Sciatic nerve (tissue), 2 donors: ENCODE measurements around the gene CYP4F22. TPM values are rescaled to one million over a fixed set of nuclear protein-coding genes. Genes with fewer than 3 reads are reported as not detected.
A peak's percentile ranks its signal among the peaks of the same experiment; 100 is the strongest.
"Not testable (repeated sequence)": the region's sequence is repeated elsewhere in the genome, so short reads cannot be mapped to it uniquely, and the experiment has no call there.

Source experiments
- ATAC-seq: fragments of 200-7000 bp; cut with Tn5 transposase; one replicate; pipeline ENCODE4 v1.9.1; 2020; ENCODE audit warnings: mild to moderate bottlenecking, moderate library complexity
- DNase-seq: peaks from one replicate; pipeline ENCODE4 v3.0.0-alpha.2; 2020; ENCODE audit warnings: low spot score
- intact Hi-C: fragments of 100-400 bp; cut with DNase I; formaldehyde crosslinking; loops from one replicate; pipeline ENCODE4 v1.14.2; 2022
- total RNA-seq: library from RNA; stranded (reverse); fragmentation: NEBNext Ultra II Directional; extraction: Animal tissue kit (Norgen Biotek cat#: 25700); gene quantifications from one replicate; pipeline ENCODE4 v1.2.1, GENCODE V29; 2021
- donor health status: DM: no; HTN: no; CAD: no.
- donor health status: DM: no; HTN: no; CAD: no.

Gene CYP4F22
- total RNA-seq, 1 donor from 2014 or later, result not detected

DNA sequence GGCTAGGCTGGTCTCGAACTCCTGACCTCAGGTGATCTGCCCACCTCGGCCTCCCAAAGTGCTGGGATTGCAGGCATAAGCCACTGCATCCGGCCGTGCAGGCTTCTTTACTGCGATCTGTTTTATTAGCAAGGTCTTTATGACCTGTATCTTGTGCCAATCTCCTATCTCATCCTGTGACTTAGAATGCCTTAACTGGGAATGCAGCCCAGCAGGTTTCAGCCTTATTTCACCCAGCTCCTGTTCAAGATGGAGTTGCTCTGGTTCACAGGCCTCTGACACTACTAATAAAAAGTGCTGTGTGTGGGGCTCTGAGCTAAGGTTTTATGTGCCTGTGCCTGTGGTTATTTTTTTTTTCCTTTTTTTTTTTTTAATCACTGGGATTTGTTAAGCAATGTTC, 22.6 kb upstream of the CYP4F22 start:
- intact Hi-C loops, DNase-seq, ATAC-seq: not testable (repeated sequence)

DNA sequence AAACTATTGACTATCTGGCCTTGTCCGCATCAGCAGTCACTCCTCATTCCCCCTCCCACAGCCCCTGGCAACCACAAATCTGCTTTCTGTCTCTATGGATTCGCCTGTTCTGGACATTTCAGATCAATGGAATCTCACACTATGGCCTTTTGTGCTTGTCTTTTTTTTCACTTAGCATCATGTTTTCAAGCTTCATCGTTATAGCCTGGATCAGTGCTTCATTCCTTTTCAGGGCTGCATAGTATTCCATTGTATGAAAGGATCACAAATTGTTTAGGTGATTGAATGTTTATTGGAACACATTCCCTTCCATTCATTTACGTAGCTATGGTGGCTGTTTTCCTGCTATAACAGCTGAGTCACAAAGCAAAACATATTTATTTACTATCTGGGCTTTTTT, 21.3 kb upstream of the CYP4F22 start:
- ATAC-seq (no peak), DNase-seq (no peak)
- intact Hi-C loops, result no loop called here

DNA sequence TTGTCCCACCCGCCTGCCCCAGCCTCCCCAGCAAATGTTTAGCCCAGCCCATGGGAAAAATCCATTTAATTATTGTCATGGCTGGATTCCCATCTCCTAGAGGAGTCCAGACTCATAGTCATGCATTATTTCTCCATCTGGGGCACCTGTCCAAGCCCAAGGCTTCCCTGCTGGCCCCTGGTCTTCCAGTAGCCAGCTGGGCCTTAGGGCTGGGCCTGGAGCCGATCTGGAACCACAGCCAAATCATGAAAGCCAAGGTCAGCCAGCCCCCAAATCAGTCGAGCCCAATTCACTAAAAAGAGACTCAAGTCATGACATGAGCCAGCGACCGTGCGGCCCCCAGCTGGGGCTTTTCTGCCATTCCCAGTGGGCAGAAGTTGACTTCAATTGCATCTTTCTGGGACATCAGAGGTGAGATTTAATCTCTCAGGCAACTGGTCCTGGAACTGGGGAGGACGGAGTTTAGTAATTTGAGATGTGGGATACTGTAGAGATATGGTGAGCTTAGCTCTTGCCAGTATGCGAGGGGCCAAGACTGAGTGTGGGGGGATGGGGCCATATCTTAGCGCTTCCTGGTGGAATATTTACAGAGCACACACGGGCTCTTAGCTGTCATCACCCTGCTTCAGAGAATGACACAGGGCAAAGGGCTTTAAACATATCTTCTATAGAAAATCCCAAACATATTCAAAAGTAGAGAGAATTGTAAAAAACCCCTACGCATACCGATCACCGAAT, 19.7 kb upstream of the CYP4F22 start:
- ATAC-seq (peak; percentile 44), DNase-seq (no peak)
- intact Hi-C loops, result no loop called here

DNA sequence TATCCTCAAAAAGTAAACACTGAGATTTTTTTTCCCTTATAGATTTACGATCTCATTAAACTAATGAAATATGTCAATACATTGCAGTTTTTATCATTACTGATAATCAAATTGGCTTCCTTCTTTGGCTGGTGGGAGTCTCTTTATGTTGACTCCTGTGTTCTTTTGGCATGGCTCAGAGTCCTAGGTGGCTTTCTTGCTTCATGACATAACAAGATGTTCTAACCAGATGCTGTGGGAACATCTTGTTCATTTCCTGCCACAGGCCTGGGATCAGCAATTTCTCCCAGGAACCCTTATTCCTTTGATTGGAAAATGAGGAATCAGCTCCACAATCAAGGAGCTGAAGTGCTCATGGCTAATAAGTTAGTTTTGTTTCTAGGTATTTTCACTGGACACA, 13.2 kb upstream of the CYP4F22 start:
- ATAC-seq, result no peak
- no peak for DNase-seq
- intact Hi-C loops, result no loop called here

DNA sequence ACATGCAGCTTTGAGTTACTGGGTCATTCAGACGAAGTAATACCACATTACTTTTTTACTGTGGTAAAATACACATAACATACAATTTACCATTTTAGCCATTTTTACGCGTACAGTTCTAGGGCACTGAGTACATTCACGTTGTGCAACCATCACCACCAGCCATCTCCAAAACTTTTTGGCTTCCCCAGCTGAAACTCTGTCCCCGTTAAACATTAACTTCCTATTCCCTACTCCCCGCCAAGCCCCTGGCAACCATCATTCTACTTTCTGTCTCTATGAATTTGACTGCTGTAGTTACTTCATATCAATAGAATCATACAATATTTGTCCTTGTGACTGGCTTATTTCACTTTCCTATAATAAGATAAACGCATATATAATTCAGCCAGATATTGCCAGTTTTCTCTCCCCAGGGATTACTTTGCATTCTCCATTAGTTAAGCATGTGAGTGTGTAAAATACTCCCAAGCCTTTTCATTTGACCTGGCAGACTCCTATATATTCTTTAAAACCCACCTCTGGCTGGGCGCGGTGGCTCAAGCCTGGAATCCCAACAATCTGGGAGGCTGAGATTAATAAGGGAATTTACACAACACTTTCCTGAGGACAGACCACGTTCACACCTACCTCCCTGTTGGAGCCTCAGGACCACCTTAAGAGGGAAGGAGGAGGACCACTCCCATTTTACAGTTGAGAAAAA, 10.0 kb upstream of the CYP4F22 start:
- no peak for ATAC-seq
- DNase-seq, result no peak
- intact Hi-C loops, result no loop called here

DNA sequence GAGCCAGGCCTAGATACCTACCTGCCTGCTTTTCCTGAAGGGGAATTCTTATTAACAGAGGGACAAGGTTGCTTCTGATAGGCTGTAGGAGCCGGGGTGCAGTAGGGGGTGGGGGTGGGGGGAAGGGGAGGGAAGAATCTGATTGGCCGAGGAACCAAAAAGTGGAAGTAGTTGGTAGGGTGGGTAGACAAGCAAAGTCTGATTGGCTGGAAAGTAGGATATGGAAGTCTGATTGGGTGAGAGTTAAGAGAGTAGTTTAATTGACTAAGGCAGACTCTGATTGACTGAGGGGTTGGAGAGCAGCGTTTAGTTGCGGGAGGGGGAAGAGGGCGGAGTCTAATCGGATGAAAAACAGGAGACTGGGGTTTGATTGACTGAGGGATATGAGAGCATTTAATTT, 9.4 kb upstream of the CYP4F22 start:
- ATAC-seq, result no peak
- intact Hi-C loops, result no loop called here
- DNase-seq, result no peak

DNA sequence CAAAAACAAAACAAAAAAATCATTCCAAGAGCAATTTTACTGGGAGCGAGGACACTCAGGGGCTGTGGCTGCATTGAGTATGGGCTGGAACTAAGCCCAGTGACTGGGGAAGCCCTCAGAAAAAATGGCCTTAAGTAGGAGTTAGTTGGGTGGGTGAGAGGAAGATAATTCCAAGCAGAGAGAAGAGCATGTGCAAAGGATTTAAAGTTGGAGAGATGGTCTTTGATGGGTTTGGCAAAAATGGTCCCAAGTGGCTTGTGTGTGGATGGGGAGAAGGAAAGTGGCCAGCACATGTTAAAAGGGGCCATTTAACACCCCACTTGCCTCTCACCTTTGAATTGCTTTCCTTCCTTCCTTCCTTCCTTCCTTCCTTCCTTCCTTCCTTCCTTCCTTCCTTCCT, 6.7 kb upstream of the CYP4F22 start:
- intact Hi-C loops, result no loop called here
- ATAC-seq, result no peak
- no peak for DNase-seq

DNA sequence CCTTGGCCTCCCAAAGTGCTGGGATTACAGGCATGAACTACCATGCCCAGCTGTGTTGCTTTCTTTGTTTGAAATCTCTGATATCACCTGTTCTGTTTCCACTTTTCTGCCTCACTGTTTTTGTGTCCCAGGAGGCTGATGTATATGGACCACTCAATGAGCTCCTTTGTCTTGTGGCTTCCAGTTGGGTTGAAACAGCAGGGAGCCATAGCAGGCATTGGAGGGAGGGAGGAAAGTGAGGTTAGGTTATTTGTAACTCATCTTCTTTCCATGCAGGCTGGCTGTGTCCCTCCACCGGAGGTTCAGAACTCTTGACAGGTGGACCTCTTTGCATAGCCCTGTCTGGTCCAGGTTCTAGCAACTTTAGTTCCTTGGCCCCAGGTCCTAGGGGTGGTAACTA, 6.1 kb upstream of the CYP4F22 start:
- ATAC-seq, result no peak
- no peak for DNase-seq
- intact Hi-C loops, result no loop called here

DNA sequence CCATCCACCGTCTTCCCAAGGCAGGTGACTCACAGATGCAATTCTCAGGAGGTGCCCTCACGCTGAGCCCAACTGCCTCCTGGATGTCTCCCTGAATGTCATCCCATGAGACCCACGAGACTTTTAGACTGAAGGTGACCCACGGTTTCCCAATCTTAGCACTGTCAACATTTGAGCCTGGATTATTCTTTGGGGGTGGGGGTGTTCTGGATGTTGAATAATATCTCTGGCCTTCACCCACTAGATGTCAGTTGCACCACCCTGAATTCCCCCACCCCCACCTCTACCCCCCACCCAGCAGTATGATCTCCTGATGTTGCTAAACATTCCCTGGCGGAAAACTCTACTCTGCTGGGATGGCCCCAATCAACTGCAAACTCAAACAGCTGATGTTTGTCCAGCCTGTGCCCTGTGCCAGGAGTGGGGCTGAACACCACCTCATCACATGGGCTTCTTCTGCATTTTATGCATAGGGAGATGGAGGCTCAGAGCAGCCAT, 2.2 kb upstream of the CYP4F22 start:
- ATAC-seq (no peak), DNase-seq (no peak)
- intact Hi-C loops, result no loop called here

DNA sequence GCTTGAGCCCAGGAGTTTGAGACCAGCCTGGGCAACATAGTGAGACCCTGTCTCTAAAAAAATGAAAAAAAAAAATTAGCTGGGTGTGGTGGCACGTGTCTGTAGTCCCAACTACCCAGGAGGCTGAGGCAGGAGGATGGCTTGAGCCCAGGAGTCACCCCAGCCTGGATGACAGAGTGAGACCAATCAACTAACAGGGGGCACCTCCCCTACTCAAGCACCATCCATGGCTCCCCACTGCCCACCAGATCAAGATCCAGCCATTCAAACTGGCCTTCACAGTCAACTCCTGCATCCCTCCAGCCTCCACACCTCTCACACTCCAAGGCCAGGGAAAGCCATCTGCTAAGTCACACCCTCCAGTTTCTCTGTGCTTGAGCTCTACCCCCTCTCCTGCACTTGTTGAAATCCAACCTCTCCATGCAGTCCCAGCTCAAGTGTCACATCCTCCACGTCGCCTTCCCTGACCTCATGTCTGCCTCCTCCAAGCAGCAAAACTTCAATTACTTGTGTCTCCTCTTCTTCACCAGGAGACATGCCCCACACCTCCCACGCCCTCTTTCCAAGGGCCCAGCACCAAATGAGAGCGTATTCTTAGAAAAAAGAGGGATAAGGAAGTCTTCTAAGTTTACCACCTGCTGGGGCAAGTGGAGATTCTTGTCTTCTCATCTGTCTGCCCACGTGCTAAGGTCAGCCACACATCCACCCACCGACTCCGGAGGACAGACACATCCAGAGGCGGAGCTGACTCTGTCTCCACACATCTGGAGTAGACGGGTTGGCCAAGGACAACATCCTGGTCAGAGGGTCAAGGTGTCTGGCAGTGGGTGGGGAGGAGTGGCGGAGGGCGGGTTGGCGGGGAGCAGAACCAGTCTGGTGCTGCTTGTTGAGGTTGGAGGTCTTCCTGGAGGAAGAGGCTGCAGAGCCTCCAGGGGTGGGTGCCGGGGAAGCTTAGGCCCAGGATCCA, 974 bp upstream of the CYP4F22 start:
- DNase-seq, result no peak
- ATAC-seq, result no peak
- intact Hi-C loops, result no loop called here

DNA sequence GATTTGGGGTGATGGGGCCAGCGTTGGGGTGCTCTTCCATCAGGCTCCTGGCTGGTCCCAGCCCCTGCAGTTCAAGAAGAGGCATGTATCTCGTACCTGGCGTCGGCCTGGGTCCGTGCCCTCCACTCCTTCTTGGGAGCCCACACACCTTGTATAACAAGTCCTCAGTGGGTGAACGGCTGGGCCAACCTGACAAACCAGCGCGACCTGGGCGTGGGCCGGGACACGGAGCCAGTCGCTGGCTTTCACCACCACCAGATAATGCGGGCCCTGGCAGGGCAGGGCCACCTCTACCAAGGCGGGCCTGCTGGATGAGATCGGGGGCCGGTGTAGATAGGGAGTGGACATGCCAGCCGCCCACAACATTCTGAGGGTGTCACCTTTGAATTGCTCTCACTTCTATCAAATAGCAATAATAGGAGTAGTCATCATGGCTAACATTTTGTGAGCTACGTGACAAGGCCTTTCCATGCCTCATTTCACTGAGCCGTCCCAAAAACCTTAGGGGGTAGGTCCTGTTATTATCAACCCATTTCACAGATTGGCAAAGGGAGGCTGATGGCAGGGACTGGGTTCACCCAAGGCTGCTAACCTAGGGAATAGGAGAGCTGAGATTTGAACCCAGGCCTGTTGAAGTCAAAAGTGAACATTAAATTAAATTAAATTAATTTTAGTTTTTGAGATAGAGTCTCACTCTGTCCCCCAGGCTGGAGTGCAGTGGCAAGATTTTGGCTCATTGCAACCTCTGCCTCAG, 3.5 kb downstream of the CYP4F22 start:
- intact Hi-C loops, result no loop called here
- DNase-seq, result no peak
- ATAC-seq, result no peak

DNA sequence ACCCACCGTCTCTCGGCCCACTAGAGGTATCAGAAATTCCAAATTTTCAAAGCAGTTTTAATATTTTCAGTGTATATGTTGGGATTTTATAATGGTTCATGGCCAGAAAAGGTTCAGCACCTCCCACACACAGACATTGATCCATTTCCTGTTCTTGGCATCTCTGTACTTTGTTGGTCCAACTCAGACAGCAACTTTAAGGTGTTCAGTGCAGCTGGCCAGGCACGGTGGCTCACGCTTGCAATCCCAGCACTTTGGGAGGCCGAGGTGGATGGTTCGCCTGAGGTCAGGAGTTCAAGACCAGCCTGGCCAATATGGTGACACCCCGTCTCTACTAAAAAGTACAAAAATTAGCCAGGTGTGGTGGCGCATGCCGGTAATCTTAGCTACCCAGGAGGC, 6.9 kb downstream of the CYP4F22 start:
- DNase-seq, intact Hi-C loops, ATAC-seq: not testable (repeated sequence)

DNA sequence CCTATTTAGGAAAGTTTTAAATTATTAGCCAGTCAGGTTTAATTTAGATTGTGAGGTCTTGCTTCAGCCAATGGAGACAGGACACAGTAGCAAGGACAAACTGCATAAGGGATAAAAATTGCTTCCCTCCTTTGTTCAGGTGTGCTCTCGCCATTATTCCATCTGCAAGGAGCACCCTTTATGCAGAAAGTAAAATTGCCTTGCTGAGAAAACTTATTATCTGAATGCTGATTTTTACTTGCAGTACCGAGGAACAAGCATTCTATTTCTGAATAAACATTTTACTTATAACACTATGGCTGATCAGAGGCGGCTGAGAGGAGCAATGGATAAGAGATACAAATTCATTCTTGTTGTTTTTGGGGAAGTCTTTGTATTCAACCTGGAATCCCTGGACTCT, 8.0 kb downstream of the CYP4F22 start:
- no peak for ATAC-seq
- intact Hi-C loops, result no loop called here
- DNase-seq, result no peak

DNA sequence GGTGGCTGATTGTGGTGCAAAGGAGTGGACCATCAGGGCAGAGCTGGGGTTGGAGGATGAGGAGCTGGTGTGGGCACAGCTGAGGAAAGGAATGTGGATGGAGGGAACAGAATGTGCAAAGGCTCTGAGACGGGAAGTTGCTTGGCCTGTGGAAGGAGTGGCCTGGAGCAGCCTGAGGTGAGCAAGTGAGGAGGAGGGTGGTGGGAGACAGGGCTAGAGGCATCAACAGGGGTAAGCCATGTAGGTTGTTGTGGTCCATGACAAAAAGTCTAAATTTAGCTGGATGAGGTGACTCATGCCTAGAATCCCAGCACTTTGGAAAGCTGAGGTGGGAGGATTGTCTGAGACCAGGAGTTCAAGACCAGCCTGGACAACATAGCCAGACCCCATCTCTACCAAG, 9.5 kb downstream of the CYP4F22 start:
- intact Hi-C loops, result no loop called here
- DNase-seq (no peak), ATAC-seq (no peak)

DNA sequence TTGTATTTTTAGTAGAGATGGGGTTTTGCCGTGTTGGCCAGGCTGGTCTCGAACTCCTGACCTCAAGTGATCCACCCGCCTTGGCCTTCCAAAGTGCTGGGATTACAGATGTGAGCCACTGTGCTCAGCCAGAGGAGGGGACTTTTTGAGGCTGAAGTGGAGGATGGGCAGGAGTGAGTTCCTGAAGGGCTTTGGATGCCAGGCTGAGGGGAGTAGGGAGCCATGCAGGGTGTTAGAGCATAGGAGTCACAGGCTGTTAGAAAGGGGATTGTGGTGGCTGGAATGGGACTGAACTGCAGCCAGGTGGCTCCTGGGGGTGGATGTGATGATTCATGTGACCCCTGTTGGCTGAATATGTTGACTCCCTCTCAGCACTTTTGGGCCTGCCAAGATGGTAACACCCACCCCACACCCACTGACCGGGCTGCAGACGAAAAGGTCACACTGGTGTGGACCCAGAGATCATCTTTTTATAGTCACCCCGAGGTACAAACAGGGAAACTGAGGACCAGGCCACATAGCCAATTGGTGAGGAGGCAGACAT, 11.2 kb downstream of the CYP4F22 start:
- intact Hi-C loops, result no loop called here
- ATAC-seq (no peak), DNase-seq (no peak)

DNA sequence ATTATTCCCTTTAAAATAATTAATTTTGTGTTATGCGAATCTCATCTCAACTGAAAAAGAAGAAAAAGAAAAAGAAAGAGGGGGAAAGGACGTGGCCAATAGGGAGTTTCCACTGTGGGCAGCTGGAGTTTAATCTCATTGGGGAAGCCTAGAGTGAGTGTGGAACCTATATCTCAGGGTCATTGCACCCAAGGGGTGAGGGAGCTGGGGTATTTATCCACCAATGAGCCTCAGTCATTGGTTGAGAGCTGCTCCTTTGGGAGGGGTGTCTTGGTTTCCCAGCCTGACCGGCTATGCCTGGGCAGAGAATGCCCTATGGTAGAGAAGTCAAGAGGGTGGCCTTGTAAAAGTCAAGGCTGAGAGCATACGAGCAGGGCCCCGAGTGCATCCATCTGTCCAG, 16.5 kb downstream of the CYP4F22 start:
- ATAC-seq, result no peak
- no peak for DNase-seq
- intact Hi-C loops, result no loop called here

DNA sequence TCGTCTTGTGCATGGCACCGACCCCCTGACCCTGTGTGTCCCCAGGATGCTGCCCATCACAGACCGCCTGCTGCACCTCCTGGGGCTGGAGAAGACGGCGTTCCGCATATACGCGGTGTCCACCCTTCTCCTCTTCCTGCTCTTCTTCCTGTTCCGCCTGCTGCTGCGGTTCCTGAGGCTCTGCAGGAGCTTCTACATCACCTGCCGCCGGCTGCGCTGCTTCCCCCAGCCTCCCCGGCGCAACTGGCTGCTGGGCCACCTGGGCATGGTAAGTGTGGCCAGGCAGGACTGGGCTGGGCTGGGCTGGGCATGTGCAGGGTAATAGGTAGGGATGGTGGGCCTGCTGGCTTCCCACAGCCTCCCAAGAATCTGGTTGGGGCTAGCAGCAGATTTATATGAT, 17.0 kb downstream of the CYP4F22 start:
- ATAC-seq (no peak), DNase-seq (no peak)
- intact Hi-C loops, result no loop called here

DNA sequence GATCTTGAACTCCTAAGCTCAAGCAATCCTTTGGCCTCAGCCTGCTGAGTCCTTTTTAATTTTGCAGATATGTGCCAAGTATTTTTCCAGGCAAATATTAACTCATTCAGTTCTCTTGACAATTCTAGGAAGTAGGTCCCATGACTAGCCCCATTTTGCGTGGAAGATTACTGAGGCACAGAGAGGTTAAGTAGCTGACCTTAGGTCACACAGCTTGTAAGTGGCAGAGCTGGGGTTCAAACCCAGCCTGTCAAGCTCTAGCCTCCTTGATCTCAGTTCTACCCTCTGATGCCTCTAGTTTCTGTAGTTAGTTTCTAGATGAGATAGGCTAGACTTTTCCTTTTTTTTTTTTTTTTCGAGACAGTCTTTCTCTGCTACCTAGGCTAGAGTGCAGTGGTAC, 18.1 kb downstream of the CYP4F22 start:
- ATAC-seq (no peak), DNase-seq (no peak)
- intact Hi-C loops, result no loop called here

DNA sequence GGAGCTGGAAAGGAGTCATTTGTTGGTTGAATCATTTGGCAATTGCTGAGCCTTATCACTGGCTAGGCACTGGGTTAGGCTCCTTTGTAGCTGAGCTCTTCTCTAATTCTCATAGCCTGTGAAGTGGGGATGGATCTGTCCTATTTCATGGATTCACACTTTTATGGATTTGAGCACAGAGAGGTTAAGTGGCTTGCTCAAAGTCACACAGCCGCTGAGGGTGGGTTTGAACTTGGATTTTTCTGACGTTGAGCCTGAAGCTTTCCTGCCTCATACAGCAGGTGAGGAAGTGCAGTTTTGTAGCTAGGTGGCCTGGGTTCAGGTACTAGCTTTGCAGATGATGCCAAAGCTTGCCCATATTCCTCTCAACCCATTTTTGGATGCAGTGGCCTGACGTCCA, 19.4 kb downstream of the CYP4F22 start:
- DNase-seq (no peak), ATAC-seq (no peak)
- intact Hi-C loops, result no loop called here
